HepG2 (cell line): ENCODE measurements around the gene VDR.

Experiments used
- CENPT ChIP-seq: sonication (generic); formaldehyde crosslinking; IDR thresholded peaks from 2 replicates; pipeline ENCODE4 v1.8.0; 2022; ENCODE audit warnings: low read depth, mild to moderate bottlenecking, moderate library complexity, missing genetic modification reagents
- CREB1 ChIP-seq, 2 experiments: fragments of 450-650 bp in 1 of 2; IDR thresholded peaks; 2 replicates each; pipeline ENCODE4 v1.6.1; 2016 to 2017; ENCODE audit warnings: control low read depth in 1 of 2, mild to moderate bottlenecking in 1 of 2, missing compliant biosample characterization in 1 of 2, missing genetic modification characterization in 1 of 2
- EZH2 ChIP-seq: conservative IDR thresholded peaks from 2 replicates; pipeline ENCODE4 v1.6.1; 2012; ENCODE audit warnings: mild to moderate bottlenecking, low read depth, low read length, moderate library complexity
- HDAC2 ChIP-seq: sonication (generic); formaldehyde crosslinking; IDR thresholded peaks from 2 replicates; pipeline ENCODE4 v1.4.0; 2020; ENCODE audit warnings: missing genetic modification reagents
- POLR2AphosphoS2 ChIP-seq: IDR thresholded peaks from 2 replicates; pipeline ENCODE4 v1.6.1; 2011; ENCODE audit warnings: low read depth, low read length, improper control_type of control experiment
- TF ChIP-seq, protein P1 (sequence below): sonication (generic); formaldehyde crosslinking; IDR thresholded peaks from 2 replicates; pipeline ENCODE4 v1.4.0; 2020; ENCODE audit warnings: mild to moderate bottlenecking, missing genetic modification reagents
- TF ChIP-seq, protein P2 (sequence below): sonication (generic); formaldehyde crosslinking; IDR thresholded peaks from 2 replicates; pipeline ENCODE4 v1.5.0; 2020; ENCODE audit warnings: mild to moderate bottlenecking, missing genetic modification reagents, moderate library complexity

- TF ChIP-seq, protein P1, sequence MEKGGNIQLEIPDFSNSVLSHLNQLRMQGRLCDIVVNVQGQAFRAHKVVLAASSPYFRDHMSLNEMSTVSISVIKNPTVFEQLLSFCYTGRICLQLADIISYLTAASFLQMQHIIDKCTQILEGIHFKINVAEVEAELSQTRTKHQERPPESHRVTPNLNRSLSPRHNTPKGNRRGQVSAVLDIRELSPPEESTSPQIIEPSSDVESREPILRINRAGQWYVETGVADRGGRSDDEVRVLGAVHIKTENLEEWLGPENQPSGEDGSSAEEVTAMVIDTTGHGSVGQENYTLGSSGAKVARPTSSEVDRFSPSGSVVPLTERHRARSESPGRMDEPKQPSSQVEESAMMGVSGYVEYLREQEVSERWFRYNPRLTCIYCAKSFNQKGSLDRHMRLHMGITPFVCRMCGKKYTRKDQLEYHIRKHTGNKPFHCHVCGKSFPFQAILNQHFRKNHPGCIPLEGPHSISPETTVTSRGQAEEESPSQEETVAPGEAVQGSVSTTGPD (CRISPR knock-in tag) = no peak
- TF ChIP-seq EZH2 (no peak), POLR2AphosphoS2 (no peak), CREB1 (IDR thresholded peaks at IDR 0.05) (no peak), CREB1 (CRISPR knock-in tag; IDR thresholded peaks at IDR 0.05) (no peak), HDAC2 (CRISPR knock-in tag) (no peak), CENPT (no peak)
- TF ChIP-seq, protein P2, sequence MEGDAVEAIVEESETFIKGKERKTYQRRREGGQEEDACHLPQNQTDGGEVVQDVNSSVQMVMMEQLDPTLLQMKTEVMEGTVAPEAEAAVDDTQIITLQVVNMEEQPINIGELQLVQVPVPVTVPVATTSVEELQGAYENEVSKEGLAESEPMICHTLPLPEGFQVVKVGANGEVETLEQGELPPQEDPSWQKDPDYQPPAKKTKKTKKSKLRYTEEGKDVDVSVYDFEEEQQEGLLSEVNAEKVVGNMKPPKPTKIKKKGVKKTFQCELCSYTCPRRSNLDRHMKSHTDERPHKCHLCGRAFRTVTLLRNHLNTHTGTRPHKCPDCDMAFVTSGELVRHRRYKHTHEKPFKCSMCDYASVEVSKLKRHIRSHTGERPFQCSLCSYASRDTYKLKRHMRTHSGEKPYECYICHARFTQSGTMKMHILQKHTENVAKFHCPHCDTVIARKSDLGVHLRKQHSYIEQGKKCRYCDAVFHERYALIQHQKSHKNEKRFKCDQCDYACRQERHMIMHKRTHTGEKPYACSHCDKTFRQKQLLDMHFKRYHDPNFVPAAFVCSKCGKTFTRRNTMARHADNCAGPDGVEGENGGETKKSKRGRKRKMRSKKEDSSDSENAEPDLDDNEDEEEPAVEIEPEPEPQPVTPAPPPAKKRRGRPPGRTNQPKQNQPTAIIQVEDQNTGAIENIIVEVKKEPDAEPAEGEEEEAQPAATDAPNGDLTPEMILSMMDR (CRISPR knock-in tag) = no peak
These were observed 81.2 kb downstream of the VDR start for GRCh38 chr12:47823422-47824086.
